H1 (cell line): ENCODE results near the gene DOCK9. TPM values are rescaled to one million over a fixed set of nuclear protein-coding genes. Genes with fewer than 3 reads are reported as not detected.

ENCODE experiments used
- EGR1 ChIP-seq: IDR thresholded peaks from 2 replicates; pipeline ENCODE4 v1.6.1; 2011; ENCODE audit warnings: low read depth, low read length, borderline replicate concordance
- TAF1 ChIP-seq: IDR thresholded peaks from 2 replicates; pipeline ENCODE4 v1.6.1; 2011; ENCODE audit warnings: mild to moderate bottlenecking, low read depth, low read length
- polyA plus RNA-seq, 7 experiments: library from polyadenylated mRNA; depleted of rRNA in 3 of 7; stranded (reverse) in 5 of 7; unstranded in 2 of 7; fragments of >200 nt in 5 of 7; fragments of 200-250 nt in 2 of 7; gene quantifications; 1 replicate in 5 of 7; 2 replicates in 1 of 7; 4 replicates in 1 of 7; pipeline versions ENCODE4 v1.2.1 to v1.2.3, GENCODE V29; 2011 to 2013; ENCODE audit warnings: missing spikeins in 2 of 7, mixed read lengths in 2 of 7
- total RNA-seq: library from RNA; stranded (reverse); fragmentation: NEBNext Ultra II Directional; extraction: Animal tissue kit (Norgen Biotek cat#: 25700); gene quantifications from 2 replicates; pipeline ENCODE4 v1.2.1, GENCODE V29; 2021
- TF ChIP-seq, protein P1 (sequence below): IDR thresholded peaks from 2 replicates; pipeline ENCODE4 v1.6.1; 2011; ENCODE audit warnings: low read length, improper control_type of control experiment
- TF ChIP-seq, protein P2 (sequence below): IDR thresholded peaks from 2 replicates; pipeline ENCODE4 v1.6.1; 2012; ENCODE audit warnings: low read length, inconsistent platforms

The DOCK9 gene
- total and polyA plus RNA-seq, 2 of the 8 experiments (the other 6 are each of a cell fraction or from before 2014, with no cell fraction given): 21.6 to 31.5 TPM

DNA sequence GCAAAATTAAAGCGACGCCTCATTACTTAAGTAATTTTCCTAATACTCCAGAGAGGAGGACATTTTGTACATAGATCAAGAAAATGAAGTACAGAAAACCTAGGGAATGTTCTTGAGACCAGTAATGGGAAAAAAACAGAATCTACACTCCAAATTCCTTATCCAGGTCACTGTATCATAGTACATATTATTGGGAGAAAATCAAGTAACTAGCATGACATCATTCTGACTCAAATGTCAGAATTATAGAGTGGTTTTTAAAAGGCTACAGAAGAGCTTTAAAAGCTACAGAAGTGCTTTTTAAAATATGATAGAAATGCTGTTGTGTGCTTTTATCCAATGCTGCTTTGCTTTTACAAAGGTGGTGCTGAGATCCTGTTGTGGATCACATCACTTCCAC lies 139.1 kb downstream of the DOCK9 start (continued):
- TF ChIP-seq, protein P1, sequence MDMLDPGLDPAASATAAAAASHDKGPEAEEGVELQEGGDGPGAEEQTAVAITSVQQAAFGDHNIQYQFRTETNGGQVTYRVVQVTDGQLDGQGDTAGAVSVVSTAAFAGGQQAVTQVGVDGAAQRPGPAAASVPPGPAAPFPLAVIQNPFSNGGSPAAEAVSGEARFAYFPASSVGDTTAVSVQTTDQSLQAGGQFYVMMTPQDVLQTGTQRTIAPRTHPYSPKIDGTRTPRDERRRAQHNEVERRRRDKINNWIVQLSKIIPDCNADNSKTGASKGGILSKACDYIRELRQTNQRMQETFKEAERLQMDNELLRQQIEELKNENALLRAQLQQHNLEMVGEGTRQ: no peak
- TF ChIP-seq EGR1: no peak
- TF ChIP-seq, protein P2, sequence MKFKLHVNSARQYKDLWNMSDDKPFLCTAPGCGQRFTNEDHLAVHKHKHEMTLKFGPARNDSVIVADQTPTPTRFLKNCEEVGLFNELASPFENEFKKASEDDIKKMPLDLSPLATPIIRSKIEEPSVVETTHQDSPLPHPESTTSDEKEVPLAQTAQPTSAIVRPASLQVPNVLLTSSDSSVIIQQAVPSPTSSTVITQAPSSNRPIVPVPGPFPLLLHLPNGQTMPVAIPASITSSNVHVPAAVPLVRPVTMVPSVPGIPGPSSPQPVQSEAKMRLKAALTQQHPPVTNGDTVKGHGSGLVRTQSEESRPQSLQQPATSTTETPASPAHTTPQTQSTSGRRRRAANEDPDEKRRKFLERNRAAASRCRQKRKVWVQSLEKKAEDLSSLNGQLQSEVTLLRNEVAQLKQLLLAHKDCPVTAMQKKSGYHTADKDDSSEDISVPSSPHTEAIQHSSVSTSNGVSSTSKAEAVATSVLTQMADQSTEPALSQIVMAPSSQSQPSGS: no peak
- no peak for TF ChIP-seq TAF1
